Measurements from ENCODE around the gene GRIK2. TPM values are rescaled to one million over a fixed set of nuclear protein-coding genes. Genes with fewer than 3 reads are reported as not detected.

Gene GRIK2
- polyA plus RNA-seq, 1 of the 3 experiments (the other 2 are of a cell fraction) = 0.30 TPM

GRCh38 chr6:101703311-101703710, 309.8 kb downstream of the GRIK2 start:
- 53% methylated on average over 2 of the region's 2 CpGs for WGBS (ENCODE audit: low lambda C conversion rate)
- no peak for TF ChIP-seq IRF3 (IDR thresholded peaks at IDR 0.05; ENCODE audit: low read depth, low read length)
- TF ChIP-seq TCF12 (IDR thresholded peaks at IDR 0.05) = no peak
- TF ChIP-seq CHD2 (IDR thresholded peaks at IDR 0.05; ENCODE audit: low read length, partially characterized antibody) = no peak
- no peak for TF ChIP-seq NFIC (IDR thresholded peaks at IDR 0.05; ENCODE audit: borderline replicate concordance)
- TF ChIP-seq RCOR1 (IDR thresholded peaks at IDR 0.05; ENCODE audit: low read length) = no peak
- TF ChIP-seq SMC3 (IDR thresholded peaks at IDR 0.05; ENCODE audit: low read depth, low read length) = no peak
- no peak for TF ChIP-seq FOXJ3 (CRISPR knock-in tag; IDR thresholded peaks at IDR 0.05)
- TF ChIP-seq GATA2 (CRISPR knock-in tag; IDR thresholded peaks at IDR 0.05) = no peak
- no peak for TF ChIP-seq EZH2phosphoT487 (IDR thresholded peaks at IDR 0.05; ENCODE audit: borderline replicate concordance, low read depth)
- TF ChIP-seq RXRA (IDR thresholded peaks at IDR 0.05; ENCODE audit: borderline replicate concordance, low read depth) = no peak
- no peak for TF ChIP-seq TEAD4 (IDR thresholded peaks at IDR 0.05; ENCODE audit: borderline replicate concordance, insufficient read depth)
- Histone ChIP-seq H3K4me1 (ENCODE audit: control insufficient read depth in 1 of 2, insufficient read depth in 2 of 2, low read depth in 1 of 2, low read length in 1 of 2) (peaks cover 0 to 2% of the 10 kb centered on the region in 2 experiments; a peak in 1 of 4 replicates), H3F3A (replicated peaks; ENCODE audit: insufficient read depth) (no peaks in the 10 kb centered on the region), H3K9me2 (no peaks in the 10 kb centered on the region), H3K79me2 (ENCODE audit: insufficient read depth) (no peaks in the 10 kb centered on the region), H3K4me3 (ENCODE audit: low read depth in 2 of 2, low read length in 1 of 2) (no peak overlapping the region), H3K9me3 (no peaks in the 10 kb centered on the region), H3K36me3 (replicated peaks in 1 of 2; ENCODE audit: control insufficient read depth in 1 of 2, insufficient read depth in 2 of 2, low read length in 1 of 2) (no peaks in the 10 kb centered on the region), H3K27ac (ENCODE audit: low read depth in 2 of 2, low read length in 1 of 2) (no peak overlapping the region), H3K9ac (no peak overlapping the region), H4K20me1 (ENCODE audit: insufficient read depth) (no peaks in the 10 kb centered on the region), H2AFZ (ENCODE audit: low read depth) (no peak overlapping the region), H3K27me3 (ENCODE audit: insufficient read depth) (no peaks in the 10 kb centered on the region), H3K4me2 (no peak overlapping the region)
- ChIA-PET POLR2A (no interaction called here), CTCF (no interaction called here)
- no peak for DNase-seq

- ChIA-PET POLR2A (no interaction called here), CTCF (no interaction called here)
- Histone ChIP-seq H3K9ac (no peak overlapping the region), H4K20me1 (ENCODE audit: insufficient read depth) (no peaks in the 10 kb centered on the region), H3K9me3 (no peaks in the 10 kb centered on the region), H3K79me2 (ENCODE audit: insufficient read depth) (no peaks in the 10 kb centered on the region), H3K36me3 (replicated peaks in 1 of 2; ENCODE audit: control insufficient read depth in 1 of 2, insufficient read depth in 2 of 2, low read length in 1 of 2) (no peaks in the 10 kb centered on the region), H3K9me2 (no peaks in the 10 kb centered on the region), H3K4me3 (ENCODE audit: low read depth in 2 of 2, low read length in 1 of 2) (no peak overlapping the region), H3K4me1 (ENCODE audit: control insufficient read depth in 1 of 2, insufficient read depth in 2 of 2, low read depth in 1 of 2, low read length in 1 of 2) (peaks cover 0 to 2% of the 10 kb centered on the region in 2 experiments; a peak in 1 of 4 replicates), H3K27me3 (ENCODE audit: insufficient read depth) (no peaks in the 10 kb centered on the region), H2AFZ (ENCODE audit: low read depth) (no peak overlapping the region), H3K27ac (ENCODE audit: low read depth in 2 of 2, low read length in 1 of 2) (no peak overlapping the region), H3K4me2 (no peak overlapping the region), H3F3A (replicated peaks; ENCODE audit: insufficient read depth) (no peaks in the 10 kb centered on the region)
- DNase-seq = no peak
- TF ChIP-seq TAF1 (IDR thresholded peaks at IDR 0.05; ENCODE audit: borderline replicate concordance, low read depth, low read length) (no peak), FOXM1 (IDR thresholded peaks at IDR 0.05; ENCODE audit: low read depth) (no peak), POLR2AphosphoS5 (IDR thresholded peaks at IDR 0.05; ENCODE audit: low read depth, low read length) (no peak), USF2 (IDR thresholded peaks at IDR 0.05; ENCODE audit: borderline replicate concordance, low read depth, low read length) (no peak), NFIC (IDR thresholded peaks at IDR 0.05; ENCODE audit: borderline replicate concordance) (no peak), FOXJ3 (CRISPR knock-in tag; IDR thresholded peaks at IDR 0.05) (no peak), SMC3 (IDR thresholded peaks at IDR 0.05; ENCODE audit: low read depth, low read length) (no peak), SIN3A (IDR thresholded peaks at IDR 0.05; ENCODE audit: borderline replicate concordance, low read depth, low read length) (no peak), USF1 (IDR thresholded peaks at IDR 0.05; ENCODE audit: borderline replicate concordance, low read depth) (no peak), TEAD4 (IDR thresholded peaks at IDR 0.05; ENCODE audit: borderline replicate concordance, insufficient read depth) (no peak), PBX3 (IDR thresholded peaks at IDR 0.05) (no peak), GABPA (IDR thresholded peaks at IDR 0.05; ENCODE audit: low read depth) (no peak), TCF12 (IDR thresholded peaks at IDR 0.05) (no peak), RCOR1 (IDR thresholded peaks at IDR 0.05; ENCODE audit: low read length) (no peak), MAX (IDR thresholded peaks at IDR 0.05; ENCODE audit: low read depth) (no peak), EP300 (IDR thresholded peaks at IDR 0.05; ENCODE audit: borderline replicate concordance in 1 of 2, low read depth in 1 of 2, low read length in 1 of 2) (no peak), IRF3 (IDR thresholded peaks at IDR 0.05; ENCODE audit: low read depth, low read length) (no peak), RAD21 (IDR thresholded peaks at IDR 0.05; ENCODE audit: low read length) (no peak), MXI1 (IDR thresholded peaks at IDR 0.05; ENCODE audit: low read depth, low read length) (no peak), JUND (IDR thresholded peaks at IDR 0.05) (no peak)
Measured at GRCh38 chr6:101705866-101706265, 312.4 kb downstream of the GRIK2 start.
